WTC11 (cell line): ENCODE data around the gene GCC2.
A peak's percentile ranks its signal among the peaks of the same experiment; 100 is the strongest.

Experiments used
- ATF1 ChIP-seq: sonication (generic); formaldehyde crosslinking; IDR thresholded peaks from 2 replicates; pipeline ENCODE4 v1.8.1; 2023; ENCODE audit warnings: mild to moderate bottlenecking, moderate library complexity, missing genetic modification reagents
- CREB1 ChIP-seq: sonication (generic); formaldehyde crosslinking; IDR thresholded peaks from 2 replicates; pipeline ENCODE4 v1.8.0; 2023; ENCODE audit warnings: mild to moderate bottlenecking, missing genetic modification reagents
- CREM ChIP-seq: sonication (generic); formaldehyde crosslinking; IDR thresholded peaks from 2 replicates; pipeline ENCODE4 v1.8.1; 2022; ENCODE audit warnings: mild to moderate bottlenecking, missing genetic modification reagents, moderate library complexity
- E2F1 ChIP-seq: sonication (generic); formaldehyde crosslinking; IDR thresholded peaks from 2 replicates; pipeline ENCODE4 v1.8.0; 2022; ENCODE audit warnings: mild to moderate bottlenecking, missing genetic modification reagents
- IRF2 ChIP-seq: sonication (generic); formaldehyde crosslinking; IDR thresholded peaks from 2 replicates; pipeline ENCODE4 v1.8.0; 2022; ENCODE audit warnings: low read depth, missing genetic modification reagents, borderline replicate concordance
- JUN ChIP-seq: sonication (generic); formaldehyde crosslinking; IDR thresholded peaks from 2 replicates; pipeline ENCODE4 v1.8.0; 2023; ENCODE audit warnings: mild to moderate bottlenecking, missing genetic modification reagents
- RORB ChIP-seq: fragments of 250-450 bp; sonication (Bioruptor Pico); IDR thresholded peaks from 2 replicates; pipeline ENCODE4 v1.9.0; 2021; ENCODE audit warnings: mild to moderate bottlenecking
- ZSCAN18 ChIP-seq: fragments of 250-450 bp; sonication (Bioruptor Pico); IDR thresholded peaks from 2 replicates; pipeline ENCODE4 v2.1.2; 2022; ENCODE audit warnings: mild to moderate bottlenecking, moderate library complexity
- TF ChIP-seq, protein P1 (sequence below): fragments of 200-600 bp; IDR thresholded peaks from 2 replicates; pipeline ENCODE4 v1.8.0; 2022; ENCODE audit warnings: antibody characterized with exemption
- TF ChIP-seq, protein P2 (sequence below): sonication (generic); formaldehyde crosslinking; IDR thresholded peaks from 2 replicates; pipeline ENCODE4 v1.8.0; 2022; ENCODE audit warnings: mild to moderate bottlenecking, missing genetic modification reagents
- TF ChIP-seq, protein P3 (sequence below): sonication (generic); formaldehyde crosslinking; IDR thresholded peaks from 2 replicates; pipeline ENCODE4 v1.8.0; 2022; ENCODE audit warnings: missing genetic modification reagents
- TF ChIP-seq, protein P4 (sequence below): sonication (generic); formaldehyde crosslinking; IDR thresholded peaks from 2 replicates; pipeline ENCODE4 v1.8.0; 2022; ENCODE audit warnings: mild to moderate bottlenecking, missing genetic modification reagents

DNA sequence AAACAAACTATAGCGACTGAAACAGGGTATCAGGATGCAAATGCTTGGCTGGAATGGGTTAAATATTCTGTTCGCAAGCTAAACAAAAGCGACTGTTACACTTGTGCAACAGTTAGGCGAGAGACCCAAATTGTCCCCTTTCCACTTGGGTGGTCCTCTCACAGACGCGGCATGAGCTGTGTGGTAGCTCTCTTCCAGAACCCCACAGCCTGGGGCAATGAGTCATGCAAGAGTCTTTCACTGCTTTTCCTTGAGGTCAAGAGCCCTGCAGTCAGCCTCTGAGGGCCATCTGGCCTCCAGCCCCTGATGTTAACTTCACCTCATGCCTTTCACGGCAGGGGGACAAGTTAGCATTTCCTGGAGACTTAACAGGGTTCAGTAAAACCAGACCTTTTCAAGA, 45.5 kb upstream of the GCC2 start:
- TF ChIP-seq, protein P1, sequence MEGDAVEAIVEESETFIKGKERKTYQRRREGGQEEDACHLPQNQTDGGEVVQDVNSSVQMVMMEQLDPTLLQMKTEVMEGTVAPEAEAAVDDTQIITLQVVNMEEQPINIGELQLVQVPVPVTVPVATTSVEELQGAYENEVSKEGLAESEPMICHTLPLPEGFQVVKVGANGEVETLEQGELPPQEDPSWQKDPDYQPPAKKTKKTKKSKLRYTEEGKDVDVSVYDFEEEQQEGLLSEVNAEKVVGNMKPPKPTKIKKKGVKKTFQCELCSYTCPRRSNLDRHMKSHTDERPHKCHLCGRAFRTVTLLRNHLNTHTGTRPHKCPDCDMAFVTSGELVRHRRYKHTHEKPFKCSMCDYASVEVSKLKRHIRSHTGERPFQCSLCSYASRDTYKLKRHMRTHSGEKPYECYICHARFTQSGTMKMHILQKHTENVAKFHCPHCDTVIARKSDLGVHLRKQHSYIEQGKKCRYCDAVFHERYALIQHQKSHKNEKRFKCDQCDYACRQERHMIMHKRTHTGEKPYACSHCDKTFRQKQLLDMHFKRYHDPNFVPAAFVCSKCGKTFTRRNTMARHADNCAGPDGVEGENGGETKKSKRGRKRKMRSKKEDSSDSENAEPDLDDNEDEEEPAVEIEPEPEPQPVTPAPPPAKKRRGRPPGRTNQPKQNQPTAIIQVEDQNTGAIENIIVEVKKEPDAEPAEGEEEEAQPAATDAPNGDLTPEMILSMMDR, result no peak
- TF ChIP-seq E2F1 (CRISPR knock-in tag) (no peak), JUN (CRISPR knock-in tag) (no peak), ZSCAN18 (CRISPR knock-in tag) (no peak), ATF1 (CRISPR knock-in tag) (no peak), CREM (CRISPR knock-in tag) (no peak), IRF2 (CRISPR knock-in tag) (no peak), CREB1 (CRISPR knock-in tag) (no peak), RORB (no peak)
- TF ChIP-seq, protein P2, sequence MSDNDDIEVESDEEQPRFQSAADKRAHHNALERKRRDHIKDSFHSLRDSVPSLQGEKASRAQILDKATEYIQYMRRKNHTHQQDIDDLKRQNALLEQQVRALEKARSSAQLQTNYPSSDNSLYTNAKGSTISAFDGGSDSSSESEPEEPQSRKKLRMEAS (CRISPR knock-in tag), result peak; percentile 28; the same call in 1 of the 2 replicates
- TF ChIP-seq, protein P3, sequence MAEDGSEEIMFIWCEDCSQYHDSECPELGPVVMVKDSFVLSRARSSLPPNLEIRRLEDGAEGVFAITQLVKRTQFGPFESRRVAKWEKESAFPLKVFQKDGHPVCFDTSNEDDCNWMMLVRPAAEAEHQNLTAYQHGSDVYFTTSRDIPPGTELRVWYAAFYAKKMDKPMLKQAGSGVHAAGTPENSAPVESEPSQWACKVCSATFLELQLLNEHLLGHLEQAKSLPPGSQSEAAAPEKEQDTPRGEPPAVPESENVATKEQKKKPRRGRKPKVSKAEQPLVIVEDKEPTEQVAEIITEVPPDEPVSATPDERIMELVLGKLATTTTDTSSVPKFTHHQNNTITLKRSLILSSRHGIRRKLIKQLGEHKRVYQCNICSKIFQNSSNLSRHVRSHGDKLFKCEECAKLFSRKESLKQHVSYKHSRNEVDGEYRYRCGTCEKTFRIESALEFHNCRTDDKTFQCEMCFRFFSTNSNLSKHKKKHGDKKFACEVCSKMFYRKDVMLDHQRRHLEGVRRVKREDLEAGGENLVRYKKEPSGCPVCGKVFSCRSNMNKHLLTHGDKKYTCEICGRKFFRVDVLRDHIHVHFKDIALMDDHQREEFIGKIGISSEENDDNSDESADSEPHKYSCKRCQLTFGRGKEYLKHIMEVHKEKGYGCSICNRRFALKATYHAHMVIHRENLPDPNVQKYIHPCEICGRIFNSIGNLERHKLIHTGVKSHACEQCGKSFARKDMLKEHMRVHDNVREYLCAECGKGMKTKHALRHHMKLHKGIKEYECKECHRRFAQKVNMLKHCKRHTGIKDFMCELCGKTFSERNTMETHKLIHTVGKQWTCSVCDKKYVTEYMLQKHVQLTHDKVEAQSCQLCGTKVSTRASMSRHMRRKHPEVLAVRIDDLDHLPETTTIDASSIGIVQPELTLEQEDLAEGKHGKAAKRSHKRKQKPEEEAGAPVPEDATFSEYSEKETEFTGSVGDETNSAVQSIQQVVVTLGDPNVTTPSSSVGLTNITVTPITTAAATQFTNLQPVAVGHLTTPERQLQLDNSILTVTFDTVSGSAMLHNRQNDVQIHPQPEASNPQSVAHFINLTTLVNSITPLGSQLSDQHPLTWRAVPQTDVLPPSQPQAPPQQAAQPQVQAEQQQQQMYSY (CRISPR knock-in tag), result no peak
- TF ChIP-seq, protein P4, sequence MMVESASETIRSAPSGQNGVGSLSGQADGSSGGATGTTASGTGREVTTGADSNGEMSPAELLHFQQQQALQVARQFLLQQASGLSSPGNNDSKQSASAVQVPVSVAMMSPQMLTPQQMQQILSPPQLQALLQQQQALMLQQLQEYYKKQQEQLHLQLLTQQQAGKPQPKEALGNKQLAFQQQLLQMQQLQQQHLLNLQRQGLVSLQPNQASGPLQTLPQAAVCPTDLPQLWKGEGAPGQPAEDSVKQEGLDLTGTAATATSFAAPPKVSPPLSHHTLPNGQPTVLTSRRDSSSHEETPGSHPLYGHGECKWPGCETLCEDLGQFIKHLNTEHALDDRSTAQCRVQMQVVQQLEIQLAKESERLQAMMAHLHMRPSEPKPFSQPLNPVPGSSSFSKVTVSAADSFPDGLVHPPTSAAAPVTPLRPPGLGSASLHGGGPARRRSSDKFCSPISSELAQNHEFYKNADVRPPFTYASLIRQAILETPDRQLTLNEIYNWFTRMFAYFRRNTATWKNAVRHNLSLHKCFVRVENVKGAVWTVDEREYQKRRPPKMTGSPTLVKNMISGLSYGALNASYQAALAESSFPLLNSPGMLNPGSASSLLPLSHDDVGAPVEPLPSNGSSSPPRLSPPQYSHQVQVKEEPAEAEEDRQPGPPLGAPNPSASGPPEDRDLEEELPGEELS (CRISPR knock-in tag), result peak; percentile 51; the same call in 1 of the 2 replicates
